Measurements from ENCODE around the gene PARVB. TPM values are rescaled to one million over a fixed set of nuclear protein-coding genes. Genes with fewer than 3 reads are reported as not detected.

Gene PARVB
- polyA plus RNA-seq, 1 experiment, result 65.8 TPM

GRCh38 chr22:43994006-43994405 lies 30.1 kb upstream of the PARVB start:
- no peak for TF ChIP-seq CTCF (IDR thresholded peaks at IDR 0.05; ENCODE audit: insufficient read depth, low read depth, low read length)
- POLR2A ChIA-PET, result no interaction called here
- Histone ChIP-seq H3K27me3 (ENCODE audit: control insufficient read depth, insufficient read depth, low read length) (no peaks in the 10 kb centered on the region), H3K36me3 (ENCODE audit: control insufficient read depth, insufficient read depth, low read length) (peaks cover 40% of the 10 kb centered on the region), H3K4me3 (ENCODE audit: low read depth, low read length) (no peak overlapping the region)
- CTCF ChIA-PET, result interaction anchor here (0.8 to 6.9 kb wide), 30 partner anchors 11 to 1103 kb away, joined by 3 to 150 read pairs (median 5); no protein-coding TSS in a partner anchor
- no peak for DNase-seq (ENCODE audit: low read depth)

GRCh38 chr22:43994416-43994815 lies 29.7 kb upstream of the PARVB start:
- DNase-seq (ENCODE audit: low read depth), result no peak
- Histone ChIP-seq H3K36me3 (ENCODE audit: control insufficient read depth, insufficient read depth, low read length) (peaks cover 40% of the 10 kb centered on the region), H3K27me3 (ENCODE audit: control insufficient read depth, insufficient read depth, low read length) (no peaks in the 10 kb centered on the region), H3K4me3 (ENCODE audit: low read depth, low read length) (no peak overlapping the region)
- no peak for TF ChIP-seq CTCF (IDR thresholded peaks at IDR 0.05; ENCODE audit: insufficient read depth, low read depth, low read length)
- ChIA-PET POLR2A (no interaction called here), CTCF (interaction anchor here (0.8 to 6.9 kb wide), 12 partner anchors 12 to 678 kb away, joined by 3 to 150 read pairs (median 6); no protein-coding TSS in a partner anchor)

GRCh38 chr22:43995057-43995685 lies 28.9 kb upstream of the PARVB start:
- ChIA-PET CTCF (interaction anchor here (0.6 to 6.9 kb wide), 3 partner anchors 78 to 630 kb away, joined by 3 to 150 read pairs (median 3); no protein-coding TSS in a partner anchor), POLR2A (no interaction called here)
- TF ChIP-seq CTCF (IDR thresholded peaks at IDR 0.05; ENCODE audit: insufficient read depth, low read depth, low read length), result no peak
- H3K36me3 ChIP-seq (ENCODE audit: control insufficient read depth, insufficient read depth, low read length), result peaks cover 35% of the 10 kb centered on the region
- H3K4me3 ChIP-seq (ENCODE audit: low read depth, low read length), result no peak overlapping the region
- no peak for DNase-seq (ENCODE audit: low read depth)
- no peaks in the 10 kb centered on the region for H3K27me3 ChIP-seq (ENCODE audit: control insufficient read depth, insufficient read depth, low read length)

- CTCF ChIA-PET, result interaction anchor here (0.6 to 6.9 kb wide), 2 partner anchors 77 to 629 kb away, joined by 3 to 150 read pairs; no protein-coding TSS in a partner anchor
- peaks cover 33% of the 10 kb centered on the region for H3K36me3 ChIP-seq (ENCODE audit: control insufficient read depth, insufficient read depth, low read length)
These were observed 28.3 kb upstream of the PARVB start for GRCh38 chr22:43995798-43996169.

More at GRCh38 chr22:43995798-43996169, 28.3 kb upstream of the PARVB start:
- Histone ChIP-seq H3K4me3 (ENCODE audit: low read depth, low read length) (no peak overlapping the region), H3K27me3 (ENCODE audit: control insufficient read depth, insufficient read depth, low read length) (no peaks in the 10 kb centered on the region)
- no peak for TF ChIP-seq CTCF (IDR thresholded peaks at IDR 0.05; ENCODE audit: insufficient read depth, low read depth, low read length)
- no peak for DNase-seq (ENCODE audit: low read depth)
- POLR2A ChIA-PET, result no interaction called here

Measured in BJ (cell line).